GM23248 (cell line): ENCODE data around the gene CACNB4. TPM values are rescaled to one million over a fixed set of nuclear protein-coding genes. Genes with fewer than 3 reads are reported as not detected.

Experiments
- DNase-seq: peaks from one replicate; pipeline ENCODE4 v3.0.0-alpha.2; 2015
- H2AFZ ChIP-seq: fragments of 200-600 bp; sonication (generic); 2 replicates; pipeline ENCODE4 v1.6.1; 2016; ENCODE audit warnings: antibody characterized with exemption
- H3F3A ChIP-seq: fragments of 200-600 bp; sonication (generic); 2 replicates; pipeline ENCODE4 v1.6.1; 2016; ENCODE audit warnings: mild to moderate bottlenecking, antibody characterized with exemption, mixed run types; ENCODE audit not compliant: insufficient read depth
- H3K27ac ChIP-seq: fragments of 200-600 bp; sonication (generic); 2 replicates; pipeline ENCODE4 v1.5.1; 2016; ENCODE audit warnings: mild to moderate bottlenecking
- H3K27me3 ChIP-seq: fragments of 200-600 bp; sonication (generic); replicated peaks from 2 replicates; pipeline ENCODE4 v1.6.1; 2016; ENCODE audit warnings: mild to moderate bottlenecking; ENCODE audit not compliant: insufficient read depth
- H3K36me3 ChIP-seq: fragments of 200-600 bp; sonication (generic); 2 replicates; pipeline ENCODE4 v1.6.1; 2016; ENCODE audit warnings: low read depth, mild to moderate bottlenecking
- H3K4me1 ChIP-seq: fragments of 200-600 bp; sonication (generic); 2 replicates; pipeline ENCODE4 v1.6.1; 2016; ENCODE audit warnings: mild to moderate bottlenecking; ENCODE audit not compliant: insufficient read depth
- H3K4me2 ChIP-seq: fragments of 200-600 bp; sonication (generic); one replicate; pipeline ENCODE4 v1.6.1; 2016; ENCODE audit warnings: mild to moderate bottlenecking; ENCODE audit not compliant: unreplicated experiment
- H3K4me3 ChIP-seq: fragments of 200-600 bp; sonication (generic); 2 replicates; pipeline ENCODE4 v1.5.1; 2016; ENCODE audit warnings: mild to moderate bottlenecking
- H3K79me2 ChIP-seq: fragments of 200-600 bp; sonication (generic); 2 replicates; pipeline ENCODE4 v1.6.1; 2016; ENCODE audit warnings: mild to moderate bottlenecking; ENCODE audit not compliant: insufficient read depth
- H3K9ac ChIP-seq: fragments of 200-600 bp; sonication (generic); 2 replicates; pipeline ENCODE4 v1.6.1; 2016; ENCODE audit warnings: mild to moderate bottlenecking
- H3K9me2 ChIP-seq: fragments of 200-600 bp; sonication (generic); 2 replicates; pipeline ENCODE4 v1.6.1; 2016; ENCODE audit warnings: mixed run types, mild to moderate bottlenecking, moderate library complexity; ENCODE audit not compliant: insufficient read depth
- H3K9me3 ChIP-seq: fragments of 200-600 bp; sonication (generic); one replicate; pipeline ENCODE4 v1.6.1; 2017; ENCODE audit warnings: low read depth
- H4K20me1 ChIP-seq: fragments of 200-600 bp; sonication (generic); 2 replicates; pipeline ENCODE4 v1.6.0; 2016; ENCODE audit not compliant: insufficient read depth
- EZH2 ChIP-seq: fragments of 200-600 bp; sonication (generic); IDR thresholded peaks from 2 replicates; pipeline ENCODE4 v1.6.1; 2018; ENCODE audit warnings: antibody characterized with exemption, mild to moderate bottlenecking; ENCODE audit not compliant: insufficient read depth, poor library complexity, severe bottlenecking
- EZH2phosphoT487 ChIP-seq: fragments of 200-600 bp; sonication (generic); IDR thresholded peaks from 2 replicates; pipeline ENCODE4 v1.6.1; 2018; ENCODE audit warnings: antibody characterized with exemption, moderate library complexity, mild to moderate bottlenecking, low read depth; ENCODE audit not compliant: insufficient read depth
- WGBS, 2 experiments: methylation state at CpG; one replicate each; pipeline ENCODE4 v1.1.6; 2015 to 2017; ENCODE audit warnings: low lambda C conversion rate in 2 of 2, low coverage in 1 of 2; ENCODE audit errors: missing lambda C conversion rate in 2 of 2; 5-methylcytosine and 5-hydroxymethylcytosine counted together
- in situ Hi-C: fragments of 300-500 bp; cut with MboI; formaldehyde crosslinking; loops from 2 replicates; pipeline ENCODE4 v1.15.0; 2020
- polyA plus RNA-seq: library from polyadenylated mRNA; unstranded; fragments of >200 nt; fragmentation: Nextera tagmentation; extraction: Ambion mirVana; gene quantifications from 2 replicates; pipeline ENCODE4 v1.2.1, GENCODE V29; 2016
- total RNA-seq: library from RNA; depleted of rRNA; stranded (reverse); fragments of >200 nt; shearing (Covaris generic); gene quantifications from 2 replicates; pipeline ENCODE4 v1.2.3, GENCODE V29; 2014

Gene CACNB4
- total and polyA plus RNA-seq, 2 experiments from 2014 or later = 0.05 to 0.11 TPM

GRCh38 chr2:151805961-151806360, 292.9 kb downstream of the CACNB4 start:
- no peak for DNase-seq
- H2AFZ ChIP-seq = no peak overlapping the region
- H3K36me3 ChIP-seq = peaks cover 34% of the 10 kb centered on the region; the same call in 1 of the 2 replicates
- H3K9me3 ChIP-seq = no peaks in the 10 kb centered on the region
- no peaks in the 10 kb centered on the region for H3K4me1 ChIP-seq
- no peaks in the 10 kb centered on the region for H3K27me3 ChIP-seq
- in situ Hi-C loops = no loop called here
- TF ChIP-seq EZH2 (no peak), EZH2phosphoT487 (no peak)
- H3K79me2 ChIP-seq = no peaks in the 10 kb centered on the region
- no peak overlapping the region for H3K9ac ChIP-seq
- H3K9me2 ChIP-seq = no peaks in the 10 kb centered on the region
- no peaks in the 10 kb centered on the region for H4K20me1 ChIP-seq
- H3F3A ChIP-seq = no peaks in the 10 kb centered on the region
- no peak overlapping the region for H3K4me3 ChIP-seq
- H3K27ac ChIP-seq = no peak overlapping the region
- H3K4me2 ChIP-seq = no peak overlapping the region

GRCh38 chr2:151805343-151805742, 293.5 kb downstream of the CACNB4 start:
- in situ Hi-C loops = no loop called here
- no peaks in the 10 kb centered on the region for H3K9me2 ChIP-seq
- no peak overlapping the region for H3K4me2 ChIP-seq
- H3K9ac ChIP-seq = no peak overlapping the region
- H3K4me3 ChIP-seq = no peak overlapping the region
- no peaks in the 10 kb centered on the region for H3F3A ChIP-seq
- H3K27ac ChIP-seq = no peak overlapping the region
- no peaks in the 10 kb centered on the region for H4K20me1 ChIP-seq
- no peaks in the 10 kb centered on the region for H3K4me1 ChIP-seq
- H3K27me3 ChIP-seq = no peaks in the 10 kb centered on the region
- TF ChIP-seq EZH2phosphoT487 = no peak
- TF ChIP-seq EZH2 = no peak
- no peak overlapping the region for H2AFZ ChIP-seq
- peaks cover 31% of the 10 kb centered on the region; the same call in 1 of the 2 replicates for H3K36me3 ChIP-seq
- H3K79me2 ChIP-seq = no peaks in the 10 kb centered on the region
- no peak for DNase-seq
- WGBS, 2 experiments = 100% methylated on average over 1 of the region's 1 CpG
- H3K9me3 ChIP-seq = no peaks in the 10 kb centered on the region

- no peaks in the 10 kb centered on the region for H3K4me1 ChIP-seq
- no peaks in the 10 kb centered on the region for H4K20me1 ChIP-seq
- no peak for DNase-seq
- H3K79me2 ChIP-seq = no peaks in the 10 kb centered on the region
- H3K36me3 ChIP-seq = peaks cover 31% of the 10 kb centered on the region; the same call in 1 of the 2 replicates
- H3K9ac ChIP-seq = no peak overlapping the region
- H3K9me3 ChIP-seq = no peaks in the 10 kb centered on the region
- H2AFZ ChIP-seq = no peak overlapping the region
- H3K9me2 ChIP-seq = no peaks in the 10 kb centered on the region
- in situ Hi-C loops = no loop called here
- H3F3A ChIP-seq = no peaks in the 10 kb centered on the region
- no peak overlapping the region for H3K27ac ChIP-seq
- no peak overlapping the region for H3K4me3 ChIP-seq
- no peaks in the 10 kb centered on the region for H3K27me3 ChIP-seq
- TF ChIP-seq EZH2phosphoT487 (no peak), EZH2 (no peak)
- no peak overlapping the region for H3K4me2 ChIP-seq
These were observed 295.0 kb downstream of the CACNB4 start for GRCh38 chr2:151803811-151804210.

- Histone ChIP-seq H3K4me2 (no peak overlapping the region), H4K20me1 (no peaks in the 10 kb centered on the region), H3K9ac (no peak overlapping the region), H3K27me3 (no peaks in the 10 kb centered on the region), H3K36me3 (peaks cover 31% of the 10 kb centered on the region; the same call in 1 of the 2 replicates), H3K79me2 (no peaks in the 10 kb centered on the region), H3F3A (no peaks in the 10 kb centered on the region), H2AFZ (no peak overlapping the region), H3K27ac (no peak overlapping the region), H3K9me2 (no peaks in the 10 kb centered on the region), H3K9me3 (no peaks in the 10 kb centered on the region), H3K4me1 (no peaks in the 10 kb centered on the region), H3K4me3 (no peak overlapping the region)
- WGBS, 2 experiments = 79% methylated on average over 2 of the region's 2 CpGs
- DNase-seq = no peak
- in situ Hi-C loops = no loop called here
- TF ChIP-seq EZH2phosphoT487 (no peak), EZH2 (no peak)
These were observed 296.5 kb downstream of the CACNB4 start for GRCh38 chr2:151802315-151802714.

- H3K9me2 ChIP-seq = no peaks in the 10 kb centered on the region
- no peak overlapping the region for H3K27ac ChIP-seq
- no peak overlapping the region for H2AFZ ChIP-seq
- TF ChIP-seq EZH2 (no peak), EZH2phosphoT487 (no peak)
- DNase-seq = no peak
- H3K27me3 ChIP-seq = no peaks in the 10 kb centered on the region
- in situ Hi-C loops = no loop called here
- no peaks in the 10 kb centered on the region for H3K79me2 ChIP-seq
- no peaks in the 10 kb centered on the region for H3K9me3 ChIP-seq
- no peak overlapping the region for H3K4me2 ChIP-seq
- peaks cover 21% of the 10 kb centered on the region; the same call in 1 of the 2 replicates for H3K36me3 ChIP-seq
- H3F3A ChIP-seq = peaks cover 13% of the 10 kb centered on the region; the same call in 1 of the 2 replicates
- no peak overlapping the region for H3K9ac ChIP-seq
- no peak overlapping the region for H3K4me3 ChIP-seq
- H4K20me1 ChIP-seq = no peaks in the 10 kb centered on the region
- H3K4me1 ChIP-seq = peaks cover 19% of the 10 kb centered on the region
- WGBS, 2 experiments = 96 to 98% methylated on average over 3 of the region's 3 CpGs
These were observed 299.0 kb downstream of the CACNB4 start for GRCh38 chr2:151799886-151800292.
